ENCODE results near the gene NHLRC2. TPM values are rescaled to one million over a fixed set of nuclear protein-coding genes. Genes with fewer than 3 reads are reported as not detected.

The NHLRC2 gene
- total RNA-seq, 1 donor from 2014 or later, result 46.3 TPM

- no peak for DNase-seq (ENCODE audit: low read depth)
- TF ChIP-seq CTCF (IDR thresholded peaks at IDR 0.05; ENCODE audit: insufficient read depth, low read length, poor library complexity, severe bottlenecking), result no peak
- H3K4me3 ChIP-seq (ENCODE audit: low read depth, low read length), result no peak overlapping the region
Observed at GRCh38 chr10:113856563-113856962, 2.1 kb downstream of the NHLRC2 start.

GRCh38 chr10:113857210-113857609 lies 2.7 kb downstream of the NHLRC2 start:
- Histone ChIP-seq H3K27me3 (ENCODE audit: control insufficient read depth, insufficient read depth, low read length) (no peaks in the 10 kb centered on the region), H3K36me3 (ENCODE audit: control insufficient read depth, insufficient read depth, low read length) (no peaks in the 10 kb centered on the region), H3K4me3 (ENCODE audit: low read depth, low read length) (no peak overlapping the region)
- no peak for TF ChIP-seq CTCF (IDR thresholded peaks at IDR 0.05; ENCODE audit: insufficient read depth, low read length, poor library complexity, severe bottlenecking)
- no peak for DNase-seq (ENCODE audit: low read depth)

More at GRCh38 chr10:113856563-113856962, 2.1 kb downstream of the NHLRC2 start:
- H3K36me3 ChIP-seq (ENCODE audit: control insufficient read depth, insufficient read depth, low read length), result no peaks in the 10 kb centered on the region
- H3K27me3 ChIP-seq (ENCODE audit: control insufficient read depth, insufficient read depth, low read length), result no peaks in the 10 kb centered on the region

GRCh38 chr10:113858541-113858940 lies 4.1 kb downstream of the NHLRC2 start:
- no peaks in the 10 kb centered on the region for H3K27me3 ChIP-seq (ENCODE audit: control insufficient read depth, insufficient read depth, low read length)
- no peaks in the 10 kb centered on the region for H3K36me3 ChIP-seq (ENCODE audit: control insufficient read depth, insufficient read depth, low read length)
- no peak overlapping the region for H3K4me3 ChIP-seq (ENCODE audit: low read depth, low read length)
- DNase-seq (ENCODE audit: low read depth), result no peak
- TF ChIP-seq CTCF (IDR thresholded peaks at IDR 0.05; ENCODE audit: insufficient read depth, low read length, poor library complexity, severe bottlenecking), result no peak

GRCh38 chr10:113859261-113859660 lies 4.8 kb downstream of the NHLRC2 start:
- H3K4me3 ChIP-seq (ENCODE audit: low read depth, low read length), result no peak overlapping the region
- no peak for TF ChIP-seq CTCF (IDR thresholded peaks at IDR 0.05; ENCODE audit: insufficient read depth, low read length, poor library complexity, severe bottlenecking)
- H3K36me3 ChIP-seq (ENCODE audit: control insufficient read depth, insufficient read depth, low read length), result no peaks in the 10 kb centered on the region
- H3K27me3 ChIP-seq (ENCODE audit: control insufficient read depth, insufficient read depth, low read length), result no peaks in the 10 kb centered on the region
- DNase-seq (ENCODE audit: low read depth), result no peak

- DNase-seq (ENCODE audit: low read depth), result no peak
- Histone ChIP-seq H3K27me3 (ENCODE audit: control insufficient read depth, insufficient read depth, low read length) (no peaks in the 10 kb centered on the region), H3K36me3 (ENCODE audit: control insufficient read depth, insufficient read depth, low read length) (no peaks in the 10 kb centered on the region), H3K4me3 (ENCODE audit: low read depth, low read length) (no peak overlapping the region)
- TF ChIP-seq CTCF (IDR thresholded peaks at IDR 0.05; ENCODE audit: insufficient read depth, low read length, poor library complexity, severe bottlenecking), result no peak
Observed at GRCh38 chr10:113865901-113866300, 11.4 kb downstream of the NHLRC2 start.

Data from kidney epithelial cell (primary cell).